Measurements from ENCODE around the gene AKAP7. TPM values are rescaled to one million over a fixed set of nuclear protein-coding genes. Genes with fewer than 3 reads are reported as not detected.

Gene AKAP7
- polyA plus RNA-seq, 1 of the 3 experiments (the other 2 are of a cell fraction) = 0.58 TPM

DNA sequence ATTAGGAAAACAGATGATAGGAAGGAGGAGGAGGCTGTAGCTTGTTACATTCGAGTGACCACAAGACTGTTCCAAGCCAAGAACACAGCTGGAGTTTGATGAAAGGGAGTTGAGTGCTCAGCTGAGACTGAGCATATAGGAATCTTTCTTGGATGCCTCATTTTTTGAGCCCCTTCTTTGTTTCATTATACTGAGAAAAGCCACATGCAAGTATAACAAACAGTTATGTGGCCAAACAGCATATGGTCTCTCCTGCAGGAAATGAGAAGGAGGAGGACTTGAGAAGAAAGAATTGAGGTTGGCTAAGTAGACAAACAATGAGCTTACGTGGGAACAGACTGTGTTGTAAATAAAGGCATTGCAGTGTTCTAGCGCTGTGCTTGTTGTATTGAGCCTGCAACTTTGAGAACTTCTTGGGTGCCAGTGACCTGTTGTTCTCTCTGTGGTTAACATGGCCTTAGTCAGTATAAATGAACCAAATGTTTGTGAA is 78.3 kb downstream of the AKAP7 start (continued):
- no peak for TF ChIP-seq YY1 (IDR thresholded peaks at IDR 0.05; ENCODE audit: low read depth)
- no peak for TF ChIP-seq GABPA (IDR thresholded peaks at IDR 0.05; ENCODE audit: low read depth)
- no peak for TF ChIP-seq RCOR1 (IDR thresholded peaks at IDR 0.05; ENCODE audit: low read length)

- H3K9me3 ChIP-seq = no peaks in the 10 kb centered on the region
- no peaks in the 10 kb centered on the region for H3K9me2 ChIP-seq
- H3K9ac ChIP-seq = no peak overlapping the region
- no peaks in the 10 kb centered on the region for H3K36me3 ChIP-seq (replicated peaks in 1 of 2; ENCODE audit: control insufficient read depth in 1 of 2, insufficient read depth in 2 of 2, low read length in 1 of 2)
- no peak overlapping the region for H3K4me2 ChIP-seq
- CTCF ChIA-PET = no interaction called here
- POLR2A ChIA-PET = no interaction called here
- WGBS (ENCODE audit: low lambda C conversion rate) = 36% methylated on average over 5 of the region's 5 CpGs
- TF ChIP-seq SIN3A (IDR thresholded peaks at IDR 0.05; ENCODE audit: borderline replicate concordance, low read depth, low read length) = no peak
- no peak for TF ChIP-seq RAD21 (IDR thresholded peaks at IDR 0.05; ENCODE audit: low read length)
- no peak for TF ChIP-seq YY1 (IDR thresholded peaks at IDR 0.05; ENCODE audit: low read depth)
- TF ChIP-seq ELF1 (IDR thresholded peaks at IDR 0.05) = no peak
- no peak for TF ChIP-seq MEF2A (IDR thresholded peaks at IDR 0.05; ENCODE audit: borderline replicate concordance, low read depth)
- TF ChIP-seq FOXJ3 (CRISPR knock-in tag; IDR thresholded peaks at IDR 0.05) = no peak
- H3K4me1 ChIP-seq (ENCODE audit: control insufficient read depth in 1 of 2, insufficient read depth in 2 of 2, low read depth in 1 of 2, low read length in 1 of 2) = peaks cover 2 to 4% of the 10 kb centered on the region in 2 experiments; a peak in 2 of 4 replicates
- no peak overlapping the region for H2AFZ ChIP-seq (ENCODE audit: low read depth)
- no peaks in the 10 kb centered on the region for H3K79me2 ChIP-seq (ENCODE audit: insufficient read depth)
- no peak for DNase-seq
- H4K20me1 ChIP-seq (ENCODE audit: insufficient read depth) = no peaks in the 10 kb centered on the region
- no peak overlapping the region for H3K4me3 ChIP-seq (ENCODE audit: low read depth in 2 of 2, low read length in 1 of 2)
- H3F3A ChIP-seq (replicated peaks; ENCODE audit: insufficient read depth) = no peaks in the 10 kb centered on the region
- no peaks in the 10 kb centered on the region for H3K27me3 ChIP-seq (ENCODE audit: insufficient read depth)
- H3K27ac ChIP-seq (ENCODE audit: low read depth in 2 of 2, low read length in 1 of 2) = no peak overlapping the region
These were observed 80.0 kb downstream of the AKAP7 start for GRCh38 chr6:131215219-131215618.

DNA sequence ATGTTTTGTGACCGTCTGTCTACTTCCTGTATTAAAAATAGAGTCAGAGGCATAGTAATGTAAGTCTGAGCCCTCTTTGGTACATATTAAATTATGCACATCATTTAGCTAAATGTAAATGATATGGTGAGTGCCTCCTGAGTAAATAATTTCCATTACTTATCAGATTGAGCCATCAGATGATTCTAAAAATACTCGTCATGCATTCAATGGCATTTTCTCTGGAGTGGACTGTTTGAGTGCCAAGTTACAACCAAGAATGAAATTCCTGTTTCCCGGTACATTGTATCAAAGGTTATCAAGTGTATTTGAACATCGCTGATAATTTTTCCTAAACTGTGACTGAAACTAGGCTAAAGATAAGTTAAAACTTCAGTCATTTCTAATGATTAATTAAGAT is 81.0 kb downstream of the AKAP7 start:
- H3K79me2 ChIP-seq (ENCODE audit: insufficient read depth) = no peaks in the 10 kb centered on the region
- no peaks in the 10 kb centered on the region for H3K9me3 ChIP-seq
- H3K27me3 ChIP-seq (ENCODE audit: insufficient read depth) = no peaks in the 10 kb centered on the region
- H3K9ac ChIP-seq = no peak overlapping the region
- no peaks in the 10 kb centered on the region for H3F3A ChIP-seq (replicated peaks; ENCODE audit: insufficient read depth)
- H3K4me2 ChIP-seq = no peak overlapping the region
- 35% methylated on average over 4 of the region's 4 CpGs for WGBS (ENCODE audit: low lambda C conversion rate)
- H3K4me3 ChIP-seq (ENCODE audit: low read depth in 2 of 2, low read length in 1 of 2) = no peak overlapping the region
- H4K20me1 ChIP-seq (ENCODE audit: insufficient read depth) = no peaks in the 10 kb centered on the region
- no peak overlapping the region for H3K27ac ChIP-seq (ENCODE audit: low read depth in 2 of 2, low read length in 1 of 2)
- H2AFZ ChIP-seq (ENCODE audit: low read depth) = no peak overlapping the region
- no peaks in the 10 kb centered on the region for H3K9me2 ChIP-seq
- peaks cover 2 to 4% of the 10 kb centered on the region in 2 experiments; a peak in 2 of 4 replicates for H3K4me1 ChIP-seq (ENCODE audit: control insufficient read depth in 1 of 2, insufficient read depth in 2 of 2, low read depth in 1 of 2, low read length in 1 of 2)
- ChIA-PET POLR2A (no interaction called here), CTCF (no interaction called here)
- H3K36me3 ChIP-seq (replicated peaks in 1 of 2; ENCODE audit: control insufficient read depth in 1 of 2, insufficient read depth in 2 of 2, low read length in 1 of 2) = no peaks in the 10 kb centered on the region
- TF ChIP-seq MXI1 (IDR thresholded peaks at IDR 0.05; ENCODE audit: low read depth, low read length) (no peak), TEAD4 (IDR thresholded peaks at IDR 0.05; ENCODE audit: borderline replicate concordance, insufficient read depth) (no peak), RCOR1 (IDR thresholded peaks at IDR 0.05; ENCODE audit: low read length) (no peak), CHD2 (IDR thresholded peaks at IDR 0.05; ENCODE audit: low read length, partially characterized antibody) (no peak)
- TF ChIP-seq, protein P1, sequence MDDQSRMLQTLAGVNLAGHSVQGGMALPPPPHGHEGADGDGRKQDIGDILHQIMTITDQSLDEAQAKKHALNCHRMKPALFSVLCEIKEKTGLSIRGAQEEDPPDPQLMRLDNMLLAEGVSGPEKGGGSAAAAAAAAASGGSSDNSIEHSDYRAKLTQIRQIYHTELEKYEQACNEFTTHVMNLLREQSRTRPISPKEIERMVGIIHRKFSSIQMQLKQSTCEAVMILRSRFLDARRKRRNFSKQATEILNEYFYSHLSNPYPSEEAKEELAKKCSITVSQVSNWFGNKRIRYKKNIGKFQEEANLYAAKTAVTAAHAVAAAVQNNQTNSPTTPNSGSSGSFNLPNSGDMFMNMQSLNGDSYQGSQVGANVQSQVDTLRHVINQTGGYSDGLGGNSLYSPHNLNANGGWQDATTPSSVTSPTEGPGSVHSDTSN (IDR thresholded peaks at IDR 0.05) = no peak
- TF ChIP-seq, protein P2, sequence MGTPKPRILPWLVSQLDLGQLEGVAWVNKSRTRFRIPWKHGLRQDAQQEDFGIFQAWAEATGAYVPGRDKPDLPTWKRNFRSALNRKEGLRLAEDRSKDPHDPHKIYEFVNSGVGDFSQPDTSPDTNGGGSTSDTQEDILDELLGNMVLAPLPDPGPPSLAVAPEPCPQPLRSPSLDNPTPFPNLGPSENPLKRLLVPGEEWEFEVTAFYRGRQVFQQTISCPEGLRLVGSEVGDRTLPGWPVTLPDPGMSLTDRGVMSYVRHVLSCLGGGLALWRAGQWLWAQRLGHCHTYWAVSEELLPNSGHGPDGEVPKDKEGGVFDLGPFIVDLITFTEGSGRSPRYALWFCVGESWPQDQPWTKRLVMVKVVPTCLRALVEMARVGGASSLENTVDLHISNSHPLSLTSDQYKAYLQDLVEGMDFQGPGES (IDR thresholded peaks at IDR 0.05; ENCODE audit: low read depth, low read length) = no peak
- DNase-seq = no peak
